Ascending aorta (tissue), 2 donors: ENCODE results near the gene GJD2. TPM values are rescaled to one million over a fixed set of nuclear protein-coding genes. Genes with fewer than 3 reads are reported as not detected.
A peak's percentile ranks its signal among the peaks of the same experiment; 100 is the strongest.

Experiments
- DNase-seq, 2 donors: peaks; one replicate each; pipeline ENCODE4 v3.0.0-alpha.2; 2019; ENCODE audit warnings: low spot score in 2 of 2
- H3K27ac ChIP-seq, 2 donors: fragments of 200-600 bp; sonication (generic); one replicate each; pipeline ENCODE4 v1.5.1; 2016 to 2017; ENCODE audit warnings: mild to moderate bottlenecking in 1 of 2
- H3K27me3 ChIP-seq: fragments of 200-600 bp; sonication (generic); one replicate; pipeline ENCODE4 v1.5.1; 2017
- H3K36me3 ChIP-seq, 2 donors: fragments of 200-600 bp; sonication (generic); one replicate each; pipeline ENCODE4 v1.5.1; 2016
- H3K4me1 ChIP-seq, 2 donors: fragments of 200-600 bp; sonication (generic); one replicate each; pipeline ENCODE4 v1.5.1; 2016 to 2017; ENCODE audit warnings: mild to moderate bottlenecking in 1 of 2
- H3K4me3 ChIP-seq, 2 donors: fragments of 200-600 bp; sonication (generic); one replicate each; pipeline ENCODE4 v1.5.1; 2016 to 2017; ENCODE audit warnings: mild to moderate bottlenecking in 1 of 2
- H3K9me3 ChIP-seq, 2 donors: fragments of 200-600 bp; sonication (generic); one replicate each; pipeline ENCODE4 v1.5.1; 2016
- CTCF ChIP-seq, 3 experiments: fragments of 200-600 bp in 2 of 3; fragments of 450-650 bp in 1 of 3; sonication (generic) in 2 of 3; IDR thresholded peaks; one replicate each; pipeline ENCODE4 v1.5.1; 2016 to 2019; ENCODE audit warnings: antibody characterized with exemption in 3 of 3, mild to moderate bottlenecking in 1 of 3, moderate library complexity in 1 of 3
- intact Hi-C: fragments of 100-400 bp; cut with DNase I; formaldehyde crosslinking; loops from one replicate; pipeline ENCODE4 v1.15.1; 2023
- total RNA-seq: library from RNA; depleted of rRNA; stranded (reverse); fragments of >200 nt; gene quantifications from one replicate; pipeline ENCODE4 v1.1.0, GENCODE V29; 2016

The GJD2 gene
- total RNA-seq, 1 donor from 2014 or later: not detected

DNA sequence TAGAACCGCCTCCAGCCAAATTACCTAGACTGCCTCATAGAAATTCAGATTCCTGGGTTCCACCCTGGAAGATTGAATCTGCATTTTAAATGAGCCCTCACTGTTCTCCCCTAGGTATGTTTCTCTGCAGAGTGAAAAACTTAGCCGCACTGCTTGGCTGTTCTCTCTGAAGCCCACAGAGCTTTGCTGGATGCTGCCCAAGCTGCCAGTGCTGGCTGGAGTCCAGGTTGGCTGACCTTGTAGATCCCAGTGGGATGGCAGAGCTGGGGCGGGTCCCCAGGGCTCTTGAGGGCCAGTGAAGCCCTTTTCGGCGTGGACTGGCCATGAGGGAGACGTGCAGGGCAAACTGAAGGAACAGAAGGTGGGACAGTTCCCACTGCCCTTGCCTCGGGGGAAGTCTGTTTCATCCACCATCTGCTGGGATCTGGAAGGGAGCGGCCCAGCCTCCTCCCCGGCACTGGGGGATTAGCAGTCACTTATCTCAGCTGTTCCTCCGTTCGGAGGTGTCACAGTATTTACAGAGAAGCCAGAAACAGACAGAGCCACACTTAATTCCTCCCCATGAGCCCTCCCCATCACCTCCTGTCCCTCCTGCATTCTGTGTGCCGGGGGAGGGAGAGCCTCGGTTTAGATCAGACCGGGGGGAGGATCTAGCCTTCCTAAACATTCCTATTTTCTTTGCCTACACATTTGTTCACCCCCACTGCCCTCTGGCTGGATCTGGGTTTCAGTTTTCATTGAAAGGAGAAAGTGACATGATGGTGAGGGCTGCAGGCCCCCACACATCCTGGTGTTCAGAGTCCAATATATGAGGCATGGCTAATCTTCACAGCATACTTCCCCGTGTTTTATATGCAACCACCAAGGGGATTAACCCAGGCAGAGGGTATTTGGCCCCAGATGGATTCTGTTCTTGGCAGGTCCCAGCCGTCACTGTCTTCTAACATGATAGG lies 44.6 kb upstream of the GJD2 start:
- Histone ChIP-seq H3K27me3 (no peaks in the 10 kb centered on the region), H3K4me1 (peaks cover 5 to 35% of the 10 kb centered on the region in 2 donors), H3K36me3 (no peaks in the 10 kb centered on the region), H3K9me3 (no peaks in the 10 kb centered on the region), H3K4me3 (no peak overlapping the region), H3K27ac (peak overlapping the region; percentile 81 to 85)
- intact Hi-C loops: loop anchor here (1.0 to 10.0 kb wide), 3 partner anchors 11 to 745 kb away; no protein-coding TSS in a partner anchor
- DNase-seq: peak; percentile 28 to 88
- TF ChIP-seq CTCF (IDR thresholded peaks at IDR 0.05): no peak

DNA sequence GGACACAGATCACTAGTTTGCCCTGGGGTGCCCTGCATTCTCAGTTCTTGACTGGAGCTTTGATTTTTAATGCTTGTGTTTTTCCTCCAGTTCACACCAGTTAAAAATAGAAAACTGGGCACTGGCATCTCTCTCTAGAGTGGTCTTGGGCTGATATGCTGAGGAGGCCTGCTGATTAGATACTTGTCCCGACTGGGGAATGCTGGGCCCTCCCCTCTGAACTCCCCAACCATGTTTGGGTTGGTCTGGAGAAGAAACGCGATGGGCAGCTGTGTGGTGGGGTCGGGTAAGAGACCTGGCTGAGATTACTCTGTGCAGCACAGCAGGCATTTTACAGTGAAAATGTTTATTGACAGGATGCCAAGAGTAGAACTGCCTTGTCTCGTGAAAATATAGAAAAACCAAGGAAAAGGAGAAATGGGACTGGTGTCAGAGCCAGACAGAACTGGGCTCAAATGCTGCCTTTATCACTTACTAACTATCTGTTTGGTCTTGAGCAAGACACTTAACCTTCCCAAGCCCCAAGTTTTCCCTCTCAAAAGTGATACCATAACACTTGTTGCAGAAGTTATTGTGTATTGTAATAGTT lies 42.1 kb upstream of the GJD2 start:
- no peak for DNase-seq
- no peak for TF ChIP-seq CTCF (IDR thresholded peaks at IDR 0.05)
- Histone ChIP-seq H3K4me1 (peaks cover 5 to 36% of the 10 kb centered on the region in 2 donors), H3K9me3 (no peaks in the 10 kb centered on the region), H3K27me3 (no peaks in the 10 kb centered on the region), H3K36me3 (peaks cover 0 to 4% of the 10 kb centered on the region in 2 donors), H3K27ac (peak overlapping the region; percentile 84 to 87), H3K4me3 (no peak overlapping the region)
- intact Hi-C loops: loop anchor here (5.0 to 10.0 kb wide), 2 partner anchors 75 to 742 kb away; no protein-coding TSS in a partner anchor

- no peaks in the 10 kb centered on the region for H3K27me3 ChIP-seq
- DNase-seq: peak in 1 of 2 donors; percentile 86
- peaks cover 0 to 15% of the 10 kb centered on the region in 2 donors for H3K36me3 ChIP-seq
- intact Hi-C loops: loop anchor here (1.0 to 10.0 kb wide), 6 partner anchors 15 to 741 kb away; no protein-coding TSS in a partner anchor
- H3K27ac ChIP-seq: peak within 1 kb of the TSS; percentile 84 to 87
- H3K4me1 ChIP-seq: peaks cover 5 to 31% of the 10 kb centered on the region in 2 donors
- peak within 1 kb of the TSS; percentile 47 to 66 for H3K4me3 ChIP-seq
- peak in 2 of 3 experiments; percentile 13 to 34 for TF ChIP-seq CTCF (IDR thresholded peaks at IDR 0.05)
- no peaks in the 10 kb centered on the region for H3K9me3 ChIP-seq
Measured at GRCh38 chr15:34795267-34796081, 40.7 kb upstream of the GJD2 start, which contains the start of gene ACTC1. Gene ACTC1, minus strand, starts transcription at chr15:34795549. Its CDS starts 741 bp downstream, at chr15:34794808.

DNA sequence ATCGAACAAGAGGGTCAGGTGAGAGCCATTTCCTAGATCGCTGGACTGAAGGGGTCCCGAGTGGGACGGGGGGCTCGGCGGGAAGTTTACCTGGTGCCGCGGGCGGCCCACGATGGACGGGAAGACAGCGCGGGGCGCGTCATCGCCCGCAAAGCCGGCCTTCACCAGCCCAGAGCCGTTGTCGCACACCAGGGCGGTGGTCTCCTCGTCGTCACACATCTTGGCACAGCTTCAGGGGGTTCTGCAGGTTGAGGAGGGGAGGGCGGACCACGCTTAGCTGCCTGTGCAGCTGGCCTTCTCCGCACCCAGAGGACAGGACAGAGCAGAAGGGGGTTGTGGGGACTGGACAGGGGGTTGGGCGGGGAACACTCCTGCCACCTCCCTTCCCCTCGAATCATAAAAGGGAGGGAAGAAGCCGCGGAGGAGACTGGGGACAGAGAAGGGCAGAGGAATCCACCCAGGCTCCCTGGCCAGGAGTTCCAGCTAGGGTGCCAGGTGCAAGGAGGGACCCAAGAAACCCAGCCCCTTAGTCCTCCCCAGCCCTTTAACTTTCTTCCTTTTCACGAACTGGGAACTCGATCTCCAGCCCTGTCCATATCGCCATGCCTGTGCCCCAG lies 39.9 kb upstream of the GJD2 start:
- intact Hi-C loops: loop anchor here (1.0 to 10.0 kb wide), 6 partner anchors 16 to 740 kb away; no protein-coding TSS in a partner anchor
- H3K36me3 ChIP-seq: peaks cover 0 to 15% of the 10 kb centered on the region in 2 donors
- no peak for DNase-seq
- H3K4me3 ChIP-seq: peak overlapping the region; percentile 47 to 66
- H3K4me1 ChIP-seq: peaks cover 5 to 27% of the 10 kb centered on the region in 2 donors
- peak overlapping the region; percentile 84 to 87 for H3K27ac ChIP-seq
- no peaks in the 10 kb centered on the region for H3K9me3 ChIP-seq
- H3K27me3 ChIP-seq: no peaks in the 10 kb centered on the region
- no peak for TF ChIP-seq CTCF (IDR thresholded peaks at IDR 0.05)
